IPS-11a (cell line): ENCODE measurements around the gene TUBB.
"Not testable (repeated sequence)": the region's sequence is repeated elsewhere in the genome, so short reads cannot be mapped to it uniquely, and the experiment has no call there.

Experiments
- H3K4me3 ChIP-seq: one replicate; pipeline ENCODE4 v1.5.1; 2013; ENCODE audit warnings: low read depth, low read length, control low read depth

Gene TUBB

DNA sequence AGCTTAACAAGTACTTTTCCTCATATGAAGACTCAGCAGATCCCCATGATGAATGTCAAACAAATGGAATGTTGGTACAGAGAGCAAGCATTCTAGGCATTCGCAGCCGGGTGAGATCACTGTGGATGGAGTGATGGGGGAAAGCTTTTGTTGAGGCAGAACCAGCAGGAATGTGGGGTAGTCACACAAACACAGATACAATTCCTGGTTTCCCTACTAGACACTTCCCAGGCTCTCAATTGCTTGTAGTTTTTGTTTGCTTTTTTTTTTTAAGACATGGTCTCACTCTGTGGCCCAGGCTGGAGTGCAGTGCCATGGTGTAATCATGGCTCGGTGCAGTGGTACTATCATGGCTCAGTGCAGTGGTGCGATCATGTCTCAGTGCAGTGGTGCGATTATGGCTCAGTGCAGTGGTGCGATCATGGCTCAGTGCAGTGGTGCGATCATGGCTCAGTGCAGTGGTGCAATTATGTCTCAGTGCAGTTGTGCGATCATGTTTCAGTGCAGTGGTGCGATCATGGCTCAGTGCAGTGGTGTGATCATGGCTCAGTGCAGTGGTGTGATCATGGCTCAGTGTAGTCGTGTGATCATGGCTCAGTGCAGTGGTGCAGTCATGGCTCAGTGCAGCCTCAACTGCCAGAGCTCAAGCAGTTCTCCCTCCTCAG lies 39.6 kb downstream of the TUBB start:
- no peak overlapping the region for H3K4me3 ChIP-seq

DNA sequence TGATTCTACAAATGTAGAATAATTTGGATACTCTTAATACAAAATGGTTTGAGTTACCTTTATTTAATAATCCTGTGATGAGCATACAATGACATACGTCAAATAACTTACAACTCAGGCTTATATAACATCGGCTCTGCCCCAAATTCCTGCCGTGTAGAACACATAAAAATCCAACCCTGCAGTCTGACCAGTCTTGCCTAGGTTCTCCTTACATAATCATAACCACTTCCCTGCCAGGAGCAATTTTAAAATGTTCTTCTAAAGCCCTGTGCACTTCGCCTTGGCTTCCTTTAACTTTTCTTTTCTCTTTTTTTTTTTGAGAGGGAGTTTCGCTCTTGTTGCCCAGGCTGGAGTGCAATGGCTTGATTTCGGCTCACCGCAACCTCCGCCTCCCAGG lies 40.4 kb downstream of the TUBB start:
- no peak overlapping the region for H3K4me3 ChIP-seq

DNA sequence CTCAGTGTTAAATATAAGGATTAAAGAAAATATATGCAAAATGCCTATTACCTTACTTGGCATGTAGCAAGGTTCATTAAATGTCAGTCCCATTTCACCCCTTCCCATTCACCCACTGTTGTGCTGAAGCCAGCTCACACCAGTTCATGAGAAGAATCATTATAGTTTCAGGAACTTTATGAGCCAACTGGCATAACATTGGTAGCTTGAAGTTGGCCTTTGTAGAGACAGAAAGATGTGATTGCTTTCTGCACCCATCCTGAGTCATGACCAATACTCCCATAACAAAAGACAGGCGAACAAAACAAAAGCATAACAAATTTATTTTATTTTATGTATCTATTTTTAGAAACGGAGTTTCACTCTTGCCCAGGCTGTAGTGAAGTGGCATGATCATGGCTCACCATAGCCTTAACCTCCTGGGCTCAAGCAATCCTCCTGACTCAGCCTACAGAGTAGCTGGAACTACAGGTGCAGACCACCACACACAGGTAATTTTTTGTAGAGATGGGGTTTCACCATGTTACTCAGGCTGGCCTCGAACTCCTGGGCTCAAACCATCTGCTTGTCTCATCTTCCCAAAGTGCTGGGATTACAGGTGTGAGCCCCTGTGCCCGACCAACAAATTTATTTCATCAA lies 41.8 kb downstream of the TUBB start:
- H3K4me3 ChIP-seq: no peak overlapping the region

DNA sequence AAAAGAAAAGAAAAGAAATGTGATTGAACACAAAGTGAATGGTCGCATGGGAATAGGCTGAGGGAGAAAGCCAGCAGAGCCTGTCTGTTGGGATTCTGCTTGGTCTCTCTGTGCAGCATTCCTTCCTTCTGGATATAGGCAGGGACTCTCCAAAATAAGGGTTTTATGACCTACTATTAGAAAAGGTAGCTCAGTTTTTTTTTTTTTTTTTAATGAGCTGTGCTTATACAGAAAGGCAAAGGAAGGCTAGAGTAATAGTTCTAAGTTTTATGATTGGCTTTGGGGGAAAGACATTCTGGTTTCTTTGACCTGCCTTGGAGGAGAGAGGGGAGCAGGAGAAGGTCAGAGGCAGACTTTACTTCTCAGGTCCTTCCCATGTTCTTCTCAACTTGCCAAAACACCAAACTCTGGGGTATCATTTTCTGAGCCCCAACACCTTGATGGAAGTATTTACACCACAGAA lies 43.0 kb downstream of the TUBB start:
- H3K4me3 ChIP-seq: no peak overlapping the region

DNA sequence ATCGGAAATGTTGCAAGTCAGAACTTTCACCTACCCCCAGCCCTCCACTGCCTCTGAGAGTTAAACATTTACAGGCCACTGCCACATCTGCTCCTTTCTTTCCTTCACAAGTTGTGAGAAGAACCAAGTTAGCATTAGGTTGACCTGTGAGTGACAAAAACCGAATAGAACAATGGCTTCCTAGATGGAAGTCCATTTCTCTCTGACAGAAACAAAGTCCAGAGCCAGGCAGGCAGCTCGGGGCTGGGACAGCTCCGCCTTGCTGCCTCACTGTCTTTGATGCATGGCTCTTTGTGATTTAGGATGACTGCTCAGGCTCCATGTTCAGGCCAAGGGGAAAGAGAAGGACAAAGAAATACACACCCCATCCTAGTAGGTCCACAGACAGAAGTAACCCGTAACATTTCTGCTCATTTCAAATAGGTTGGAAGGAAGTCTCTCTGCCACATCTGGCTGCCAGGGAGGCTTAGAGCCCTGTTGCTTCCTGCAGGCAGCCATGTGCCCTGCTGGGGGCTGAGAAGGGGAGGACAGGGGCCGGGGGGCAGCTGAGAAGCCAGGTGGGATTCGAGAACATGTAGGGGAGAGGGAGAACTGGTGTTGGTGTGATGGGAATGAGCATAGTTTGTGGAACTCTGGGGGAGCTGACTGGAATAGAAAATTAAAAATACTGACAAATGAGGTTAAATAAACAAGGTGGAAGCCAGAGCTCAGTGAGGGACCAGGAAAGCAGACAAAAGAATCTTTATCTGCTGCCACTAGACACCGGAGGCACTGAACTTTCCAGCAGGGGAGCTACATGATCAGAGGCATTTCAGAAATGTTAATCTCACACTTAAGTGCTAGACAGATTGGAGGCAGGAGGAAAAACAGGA lies 43.7 kb downstream of the TUBB start:
- H3K4me3 ChIP-seq: no peak overlapping the region

DNA sequence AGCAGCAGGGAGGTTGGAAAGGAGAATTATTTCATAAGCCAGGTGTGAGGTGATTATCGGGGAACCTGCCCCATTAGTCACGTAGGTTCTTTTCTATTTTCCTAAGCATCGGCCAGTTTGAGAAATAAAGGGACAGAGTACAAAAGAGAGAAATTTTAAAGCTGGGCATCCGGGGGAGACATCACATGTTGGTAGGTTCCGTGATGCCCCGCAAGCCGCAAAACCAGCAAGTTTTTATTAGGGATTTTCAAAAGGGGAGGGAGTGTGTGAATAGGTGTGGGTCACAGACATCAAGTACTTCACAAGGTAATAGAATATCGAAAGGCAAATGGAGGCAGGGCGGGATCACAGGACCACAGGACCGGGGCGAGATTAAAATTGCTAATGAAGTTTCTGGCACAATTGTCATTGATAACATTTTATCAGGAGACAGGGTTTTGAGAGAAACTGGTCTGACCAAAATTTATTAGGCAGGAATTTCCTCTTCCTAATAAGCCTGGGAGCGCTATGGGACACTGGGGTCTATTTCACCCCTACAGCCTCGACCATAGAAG lies 44.4 kb downstream of the TUBB start:
- H3K4me3 ChIP-seq: not testable (repeated sequence)

DNA sequence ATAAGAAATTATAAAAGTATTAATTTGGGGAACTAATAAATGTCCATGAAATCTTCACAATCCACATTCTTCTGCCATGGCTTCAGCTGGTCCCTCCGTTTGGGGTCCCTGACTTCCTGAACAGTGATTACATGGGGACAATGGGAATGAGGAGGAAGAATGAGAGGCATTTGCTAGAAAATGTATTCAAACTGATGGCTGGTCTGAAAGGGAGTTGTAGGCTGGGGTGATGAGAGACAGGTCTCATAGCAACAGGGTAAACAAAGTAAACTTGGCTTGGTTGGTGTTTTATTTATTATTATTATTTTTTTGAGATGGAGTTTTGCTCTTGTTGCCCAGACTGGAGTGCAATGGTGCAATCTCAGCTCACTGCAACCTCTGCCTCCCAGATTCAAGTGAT lies 45.3 kb downstream of the TUBB start:
- H3K4me3 ChIP-seq: not testable (repeated sequence)

DNA sequence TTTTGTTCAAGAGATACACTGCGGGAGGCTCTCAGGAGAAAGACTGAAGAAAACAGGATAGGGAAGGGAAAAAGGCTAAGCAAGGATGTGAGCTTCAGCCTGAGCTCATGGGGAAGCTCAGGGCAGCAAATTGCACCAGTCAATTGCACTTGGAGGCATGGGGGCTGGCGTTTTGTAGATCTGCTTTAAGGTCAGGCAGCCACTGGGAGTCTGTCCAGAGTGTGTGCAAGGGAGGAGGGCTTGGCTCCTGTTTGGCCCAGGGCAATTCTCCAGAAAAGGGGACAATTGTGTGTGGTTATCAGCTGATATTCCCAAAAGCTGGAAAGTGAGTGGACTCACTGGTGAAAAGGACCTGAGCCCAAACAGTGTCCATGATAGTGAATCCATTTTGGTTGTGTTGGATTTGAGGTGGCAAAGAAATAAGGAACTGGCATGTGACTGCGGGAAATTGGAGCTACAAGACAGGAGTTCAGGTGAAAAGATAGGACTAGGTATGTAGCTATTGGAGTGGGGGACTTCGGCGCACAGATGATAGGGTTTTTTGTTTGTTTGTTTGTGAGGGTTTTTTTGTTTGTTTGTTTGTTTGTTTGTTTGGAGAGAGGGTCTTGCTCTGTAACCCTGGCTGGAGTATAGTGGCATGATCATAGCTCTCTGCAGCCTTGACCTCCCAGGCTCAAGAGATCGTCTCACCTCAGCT lies 46.5 kb downstream of the TUBB start:
- no peak overlapping the region for H3K4me3 ChIP-seq

DNA sequence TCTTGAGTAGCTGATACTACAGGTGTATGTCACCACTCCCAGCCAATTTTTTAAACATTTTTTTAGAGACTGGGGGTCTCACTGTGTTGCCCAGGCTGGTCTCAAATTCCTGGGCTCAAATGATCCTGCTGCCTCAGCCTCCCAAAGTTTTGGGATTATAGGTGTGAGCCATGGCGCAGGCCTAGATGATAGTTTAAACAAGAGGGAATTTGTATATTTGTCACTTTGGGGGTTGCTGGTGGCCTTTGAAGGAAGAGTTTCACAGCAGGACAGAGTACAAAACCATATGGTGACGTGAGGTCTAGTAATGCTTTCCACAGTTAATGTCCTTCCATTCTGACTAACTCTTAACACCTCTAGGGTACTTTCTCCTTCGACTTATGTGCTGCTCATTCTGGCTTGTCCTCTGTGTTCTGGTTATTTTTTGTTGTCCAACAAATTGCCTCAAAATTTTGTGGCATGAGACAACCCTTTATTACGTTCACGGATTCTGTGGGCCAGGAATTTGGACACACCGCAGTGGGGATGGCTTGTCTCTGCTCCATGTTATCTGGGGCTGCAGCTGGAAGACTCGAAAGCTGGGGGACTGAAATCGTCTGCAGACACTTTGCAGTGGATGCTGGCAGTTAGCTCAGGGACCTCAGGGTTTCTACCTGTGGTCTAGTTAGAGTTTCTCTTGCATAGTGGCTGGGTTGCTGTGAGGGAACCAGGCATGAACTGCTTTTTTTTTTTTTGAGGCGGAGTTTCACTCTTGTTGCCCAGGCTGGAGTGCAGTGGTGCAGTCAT lies 47.2 kb downstream of the TUBB start:
- no peak overlapping the region for H3K4me3 ChIP-seq

DNA sequence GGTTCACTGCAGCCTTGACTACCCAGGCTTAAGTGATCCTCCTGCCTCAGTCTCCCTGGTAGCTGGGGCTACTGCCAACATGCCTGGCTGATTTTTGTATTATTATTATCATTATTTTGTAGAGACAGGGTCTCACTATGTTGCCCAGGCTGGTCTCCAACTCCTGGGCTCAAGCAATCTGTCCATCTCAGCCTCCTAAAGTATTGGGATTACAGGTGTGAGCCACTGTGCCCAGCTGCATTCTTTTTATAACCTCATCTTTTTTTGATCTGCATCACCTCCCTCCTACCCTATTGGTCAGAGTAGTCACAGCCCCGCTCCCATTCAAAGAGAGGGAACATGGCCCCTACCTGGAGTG lies 47.8 kb downstream of the TUBB start:
- H3K4me3 ChIP-seq: no peak overlapping the region

DNA sequence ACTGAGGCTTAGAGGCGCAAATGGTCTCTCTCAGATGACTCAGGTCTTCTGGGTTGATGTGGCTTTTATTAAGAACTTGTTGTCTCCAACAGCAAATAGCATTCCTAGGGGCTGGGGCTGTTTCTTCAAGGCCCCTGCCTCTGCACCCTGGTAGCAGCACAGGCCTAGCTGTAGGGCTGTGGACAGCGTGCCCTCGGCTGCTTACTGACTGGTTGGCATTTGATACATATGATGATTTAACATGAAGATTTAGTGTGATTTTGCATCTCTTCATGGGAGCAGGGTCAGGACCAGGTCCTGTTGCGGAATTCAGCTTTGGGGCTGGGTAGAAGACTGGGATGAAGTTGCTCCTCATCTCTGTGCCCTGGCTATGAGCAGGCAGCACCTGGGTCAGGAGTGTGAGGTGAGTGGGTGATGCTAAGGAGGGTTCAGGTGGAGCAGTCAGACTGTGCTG lies 48.5 kb downstream of the TUBB start:
- H3K4me3 ChIP-seq: no peak overlapping the region

DNA sequence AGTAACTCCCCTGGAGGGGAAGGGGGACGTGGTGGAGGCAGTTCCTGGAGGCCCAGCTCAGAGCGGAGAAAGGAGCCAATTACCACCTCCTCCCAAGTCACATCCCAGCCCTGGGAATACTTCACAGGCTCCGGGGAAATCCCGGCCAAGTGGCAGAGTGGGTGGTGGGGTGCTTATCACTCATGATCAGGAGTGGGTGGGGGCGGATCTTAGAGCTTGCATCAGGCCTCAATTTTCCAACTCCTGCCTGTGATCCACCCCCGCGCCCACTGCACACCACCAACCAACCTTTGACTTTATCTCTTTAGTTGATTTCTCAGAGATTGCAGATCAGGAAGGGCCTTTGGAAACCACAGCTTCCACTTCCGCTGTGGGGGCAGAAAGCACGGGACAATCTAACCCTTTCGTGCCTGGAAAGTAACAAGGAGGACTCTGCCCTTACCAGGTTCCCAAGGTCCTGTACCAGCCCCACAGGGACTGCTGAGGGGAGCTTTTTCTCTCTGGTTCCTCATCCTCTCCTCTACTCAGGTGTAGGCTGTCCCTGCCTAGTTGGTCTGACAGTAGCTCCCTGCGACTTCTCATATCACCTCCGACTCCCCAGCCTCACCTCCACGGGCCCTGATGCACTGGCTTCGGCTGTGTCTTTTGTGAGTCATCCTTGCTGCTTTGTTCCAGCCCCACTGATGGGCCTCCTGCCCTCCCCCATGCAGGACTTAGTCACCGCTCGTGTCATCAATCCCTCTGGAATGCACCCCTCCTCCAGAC lies 49.1 kb downstream of the TUBB start:
- no peak overlapping the region for H3K4me3 ChIP-seq

DNA sequence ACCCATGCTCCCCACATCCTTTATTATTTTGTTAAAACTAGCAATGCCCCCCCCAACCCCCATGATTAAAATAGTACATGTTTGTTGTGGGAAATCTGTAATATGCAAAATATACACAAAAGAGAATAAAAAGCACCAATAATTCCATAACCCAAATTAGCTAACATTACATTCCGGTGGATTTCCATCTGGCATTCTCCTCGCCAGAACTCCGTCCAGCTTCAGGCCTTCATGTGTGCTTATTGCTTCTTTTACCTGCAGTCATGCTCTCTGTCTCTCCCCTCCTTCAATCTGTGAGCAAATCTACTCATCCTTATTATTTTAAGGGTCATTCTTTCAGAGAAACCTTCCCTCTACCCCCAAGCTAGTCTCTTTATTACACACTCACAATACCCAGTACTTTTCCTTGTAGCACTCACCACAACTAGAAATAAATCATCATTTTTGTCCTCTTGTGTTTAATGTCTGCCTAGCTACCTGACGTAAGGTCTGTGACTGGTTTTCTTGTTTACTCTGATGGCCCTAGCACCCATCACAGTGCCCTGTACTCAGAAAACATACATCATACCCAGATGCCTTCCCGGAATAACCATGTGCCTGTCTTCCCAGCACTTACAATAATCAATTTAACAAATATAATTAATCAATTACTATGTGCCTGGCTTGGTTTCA lies 49.8 kb downstream of the TUBB start:
- no peak overlapping the region for H3K4me3 ChIP-seq

DNA sequence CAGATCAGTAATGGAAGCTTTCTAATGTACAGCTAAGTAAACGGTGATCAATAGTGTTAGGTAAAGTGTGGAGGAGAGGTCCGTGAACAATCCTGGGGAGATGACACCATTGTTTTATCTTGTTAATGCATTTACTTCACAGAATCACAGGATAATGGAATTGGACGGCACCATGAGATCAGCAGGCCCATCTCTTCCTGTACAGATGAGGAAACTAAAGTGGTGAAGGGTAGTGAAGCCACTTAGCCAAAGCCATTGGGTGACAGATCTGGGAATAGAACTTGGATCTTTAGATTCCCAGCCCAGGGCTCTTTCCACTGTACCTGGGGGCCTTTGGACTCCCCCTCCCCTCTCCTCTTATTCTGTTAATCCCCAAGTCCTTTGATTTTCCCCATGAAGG lies 50.4 kb downstream of the TUBB start:
- no peak overlapping the region for H3K4me3 ChIP-seq

DNA sequence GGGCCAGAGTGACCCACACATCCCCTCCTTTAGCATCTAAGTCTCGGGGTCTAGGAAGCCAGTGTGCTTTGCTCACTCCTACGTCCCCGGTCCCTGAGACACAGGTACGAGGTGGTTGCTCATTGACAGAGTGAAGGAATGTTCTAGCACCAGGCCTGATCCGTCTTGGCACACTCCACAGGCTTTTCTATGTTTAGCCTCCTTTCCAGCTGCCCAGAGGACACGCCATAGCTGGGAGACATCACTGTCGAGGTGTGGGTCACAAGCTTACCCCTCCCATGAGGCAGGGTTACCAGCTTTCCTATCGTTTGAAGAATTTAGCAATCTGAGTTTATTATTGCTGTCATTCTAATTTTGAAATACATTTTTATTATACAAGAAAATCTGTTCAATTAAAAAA lies 54.5 kb downstream of the TUBB start:
- no peak overlapping the region for H3K4me3 ChIP-seq
